H9 (cell line): ENCODE measurements around the gene PLEKHA4. TPM values are rescaled to one million over a fixed set of nuclear protein-coding genes. Genes with fewer than 3 reads are reported as not detected.

Source experiments
- DNase-seq: peaks from one replicate; pipeline ENCODE4 v3.0.0-alpha.2; 2017
- H2AFZ ChIP-seq: one replicate; pipeline ENCODE4 v1.6.1; 2013; ENCODE audit warnings: mild to moderate bottlenecking, low read length, control low read depth, moderate library complexity
- H2AK5ac ChIP-seq: 2 replicates; pipeline ENCODE4 v1.6.1; 2013; ENCODE audit warnings: low read length, control low read depth, mixed read lengths; ENCODE audit not compliant: insufficient read length
- H2BK120ac ChIP-seq: one replicate; pipeline ENCODE4 v1.6.1; 2013; ENCODE audit warnings: low read depth, mild to moderate bottlenecking, low read length, control low read depth, inconsistent platforms; ENCODE audit not compliant: poor library complexity, severe bottlenecking
- H2BK12ac ChIP-seq: 2 replicates; pipeline ENCODE4 v1.6.1; 2013; ENCODE audit warnings: low read length, control low read depth, mixed read lengths, low read depth; ENCODE audit not compliant: insufficient read length
- H2BK15ac ChIP-seq: 2 replicates; pipeline ENCODE4 v1.6.1; 2013; ENCODE audit warnings: low read depth, low read length, control low read depth
- H2BK20ac ChIP-seq: one replicate; pipeline ENCODE4 v1.6.1; 2013; ENCODE audit warnings: low read depth, mild to moderate bottlenecking, low read length, control low read depth, inconsistent platforms; ENCODE audit not compliant: poor library complexity, severe bottlenecking
- H2BK5ac ChIP-seq: 2 replicates; pipeline ENCODE4 v1.6.1; 2013; ENCODE audit warnings: low read length, control low read depth, mixed read lengths; ENCODE audit not compliant: insufficient read length
- H3K14ac ChIP-seq: 2 replicates; pipeline ENCODE4 v1.6.1; 2013; ENCODE audit warnings: low read length, control low read depth; ENCODE audit not compliant: insufficient read depth
- H3K18ac ChIP-seq: 2 replicates; pipeline ENCODE4 v1.6.1; 2013; ENCODE audit warnings: low read depth, mild to moderate bottlenecking, mixed read lengths, low read length, control low read depth; ENCODE audit not compliant: insufficient read length
- H3K23ac ChIP-seq: 2 replicates; pipeline ENCODE4 v1.6.1; 2013; ENCODE audit warnings: low read length, control low read depth, mixed read lengths, low read depth; ENCODE audit not compliant: insufficient read length
- H3K23me2 ChIP-seq: 2 replicates; pipeline ENCODE4 v1.6.1; 2013; ENCODE audit warnings: low read depth, mild to moderate bottlenecking, mixed read lengths, low read length, control low read depth; ENCODE audit not compliant: insufficient read length, poor library complexity, severe bottlenecking
- H3K27ac ChIP-seq: 2 replicates; pipeline ENCODE4 v1.5.1; 2013; ENCODE audit warnings: low read length, control low read depth, mixed read lengths, low read depth; ENCODE audit not compliant: insufficient read length
- H3K27me3 ChIP-seq: 2 replicates; pipeline ENCODE4 v1.6.1; 2013; ENCODE audit warnings: low read length, control low read depth, inconsistent platforms; ENCODE audit not compliant: insufficient read depth
- H3K4ac ChIP-seq: 2 replicates; pipeline ENCODE4 v1.6.1; 2013; ENCODE audit warnings: low read depth, mild to moderate bottlenecking, control low read depth, inconsistent platforms, low read length, moderate library complexity
- H3K4me1 ChIP-seq: 2 replicates; pipeline ENCODE4 v1.6.1; 2013; ENCODE audit warnings: low read length, control low read depth, inconsistent platforms; ENCODE audit not compliant: insufficient read depth
- H3K4me2 ChIP-seq: 2 replicates; pipeline ENCODE4 v1.6.1; 2013; ENCODE audit warnings: low read length, control low read depth, mixed read lengths; ENCODE audit not compliant: insufficient read length, insufficient read depth
- H3K56ac ChIP-seq: 2 replicates; pipeline ENCODE4 v1.6.1; 2013; ENCODE audit warnings: low read depth, mild to moderate bottlenecking, mixed read lengths, low read length, control low read depth; ENCODE audit not compliant: insufficient read length
- H3K79me1 ChIP-seq: 2 replicates; pipeline ENCODE4 v1.6.1; 2013; ENCODE audit warnings: low read depth, mild to moderate bottlenecking, moderate library complexity, low read length, control low read depth, inconsistent platforms; ENCODE audit not compliant: insufficient read depth, poor library complexity, severe bottlenecking
- H3K79me2 ChIP-seq: 2 replicates; pipeline ENCODE4 v1.6.1; 2013; ENCODE audit warnings: low read length, control low read depth, inconsistent platforms; ENCODE audit not compliant: insufficient read depth
- H3K9ac ChIP-seq: 2 replicates; pipeline ENCODE4 v1.6.1; 2013; ENCODE audit warnings: low read length, control low read depth, mixed read lengths; ENCODE audit not compliant: insufficient read length; ENCODE audit errors: extremely low read depth
- H3K9me3 ChIP-seq: one replicate; pipeline ENCODE4 v1.6.1; 2013; ENCODE audit warnings: low read depth, low read length, inconsistent platforms; ENCODE audit not compliant: control insufficient read depth
- H3T11ph ChIP-seq: one replicate; pipeline ENCODE4 v1.6.1; 2013; ENCODE audit warnings: mild to moderate bottlenecking, low read length, control low read depth, inconsistent platforms
- H4K20me1 ChIP-seq: one replicate; pipeline ENCODE4 v1.6.1; 2013; ENCODE audit not compliant: control insufficient read depth, insufficient read length, insufficient read depth
- H4K5ac ChIP-seq: 2 replicates; pipeline ENCODE4 v1.6.1; 2013; ENCODE audit warnings: low read depth, mild to moderate bottlenecking, mixed read lengths, low read length, control low read depth; ENCODE audit not compliant: insufficient read length
- H4K8ac ChIP-seq: replicated peaks from 2 replicates; pipeline ENCODE4 v1.6.1; 2013; ENCODE audit warnings: low read length, control low read depth, mixed read lengths, low read depth; ENCODE audit not compliant: insufficient read length
- H4K91ac ChIP-seq: 2 replicates; pipeline ENCODE4 v1.6.1; 2013; ENCODE audit warnings: low read depth, mild to moderate bottlenecking, moderate library complexity, mixed read lengths, low read length, control low read depth; ENCODE audit not compliant: insufficient read length
- H3K27ac Mint-ChIP-seq, 3 experiments: 2 replicates in 2 of 3; 3 replicates in 1 of 3; pipeline ENCODE4 v1.8.0; 2020 to 2021; ENCODE audit warnings: mixed read lengths in 3 of 3, mild to moderate bottlenecking in 1 of 3, moderate library complexity in 1 of 3
- H3K27me3 Mint-ChIP-seq: 2 replicates; pipeline ENCODE4 v1.8.0; 2021; ENCODE audit warnings: low read depth, mild to moderate bottlenecking, moderate library complexity, mixed read lengths
- H3K36me3 Mint-ChIP-seq, 3 experiments: 2 replicates in 2 of 3; 3 replicates in 1 of 3; pipeline ENCODE4 v1.8.0; 2020 to 2021; ENCODE audit warnings: low read depth in 3 of 3, mixed read lengths in 3 of 3; ENCODE audit not compliant: insufficient read depth in 1 of 3
- H3K4me1 Mint-ChIP-seq, 2 experiments: 2 replicates each; pipeline ENCODE4 v1.8.0; 2020; ENCODE audit warnings: mixed read lengths in 2 of 2
- H3K4me3 Mint-ChIP-seq, 2 experiments: 2 replicates in 1 of 2; 3 replicates in 1 of 2; pipeline ENCODE4 v1.8.0; 2020 to 2021; ENCODE audit warnings: mild to moderate bottlenecking in 2 of 2, mixed read lengths in 2 of 2, moderate library complexity in 1 of 2
- H3K9me3 Mint-ChIP-seq, 2 experiments: 2 replicates in 1 of 2; 3 replicates in 1 of 2; pipeline ENCODE4 v1.8.0; 2020; ENCODE audit warnings: mild to moderate bottlenecking in 2 of 2, mixed read lengths in 2 of 2, moderate library complexity in 1 of 2
- WGBS: extraction: QIAGEN DNeasy Blood & Tissue Kit; methylation state at CpG from one replicate; pipeline ENCODE4 v1.1.7; 2013; ENCODE audit warnings: missing lambda C conversion rate, low lambda C conversion rate, mixed read lengths; ENCODE audit not compliant: insufficient read length; ENCODE audit errors: extremely low coverage; 5-methylcytosine and 5-hydroxymethylcytosine counted together
- total RNA-seq: library from RNA; stranded (reverse); gene quantifications from 2 replicates; pipeline ENCODE4 v1.2.1, GENCODE V29; 2021
- TF ChIP-seq, protein P1 (sequence below): fragments of 200-600 bp; sonication (generic); conservative IDR thresholded peaks from 3 replicates; pipeline ENCODE4 v1.8.0; 2021; ENCODE audit warnings: antibody characterized with exemption, mild to moderate bottlenecking

PLEKHA4 gene
- total RNA-seq, 1 experiment from 2014 or later = 15.3 TPM

DNA sequence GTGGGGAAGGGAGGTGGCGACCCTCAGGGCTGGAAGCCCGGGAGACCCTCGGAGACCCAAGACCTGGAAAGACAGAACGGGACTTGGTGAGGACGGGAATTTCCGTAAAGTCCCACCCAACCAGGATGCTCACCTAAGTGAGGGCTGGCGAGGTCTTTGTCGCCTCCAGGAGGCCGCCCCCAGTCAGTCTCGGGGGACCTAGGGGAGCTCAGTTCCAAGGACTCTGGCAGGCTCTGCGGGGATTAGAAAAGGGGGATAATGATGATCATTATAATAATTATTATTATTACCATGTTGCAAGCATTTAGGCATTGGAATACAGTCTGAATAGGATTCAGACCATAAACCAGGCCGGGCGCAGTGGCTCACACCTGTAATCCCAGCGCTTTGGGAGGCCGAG lies 23.0 kb downstream of the PLEKHA4 start:
- no peak overlapping the region for H3K27ac Mint-ChIP-seq
- Histone ChIP-seq H3K18ac (no peak overlapping the region), H2AFZ (no peak overlapping the region), H4K91ac (no peak overlapping the region), H2AK5ac (no peak overlapping the region), H2BK12ac (no peak overlapping the region), H4K5ac (no peak overlapping the region), H3K4ac (no peak overlapping the region), H2BK5ac (no peak overlapping the region), H3K79me2 (no peaks in the 10 kb centered on the region), H3K23ac (no peak overlapping the region), H3K14ac (no peak overlapping the region), H3K9me3 (no peaks in the 10 kb centered on the region), H3K4me1 (no peaks in the 10 kb centered on the region), H3K23me2 (no peaks in the 10 kb centered on the region), H2BK15ac (no peak overlapping the region), H3K56ac (no peak overlapping the region), H3K9ac (no peak overlapping the region), H3T11ph (no peak overlapping the region), H3K79me1 (no peaks in the 10 kb centered on the region), H4K20me1 (no peaks in the 10 kb centered on the region), H2BK20ac (no peak overlapping the region), H3K4me2 (no peak overlapping the region), H3K27me3 (no peaks in the 10 kb centered on the region), H2BK120ac (no peak overlapping the region), H3K27ac (no peak overlapping the region), H4K8ac (no peak overlapping the region)
- H3K27me3 Mint-ChIP-seq = no peaks in the 10 kb centered on the region
- DNase-seq = no peak
- TF ChIP-seq, protein P1, sequence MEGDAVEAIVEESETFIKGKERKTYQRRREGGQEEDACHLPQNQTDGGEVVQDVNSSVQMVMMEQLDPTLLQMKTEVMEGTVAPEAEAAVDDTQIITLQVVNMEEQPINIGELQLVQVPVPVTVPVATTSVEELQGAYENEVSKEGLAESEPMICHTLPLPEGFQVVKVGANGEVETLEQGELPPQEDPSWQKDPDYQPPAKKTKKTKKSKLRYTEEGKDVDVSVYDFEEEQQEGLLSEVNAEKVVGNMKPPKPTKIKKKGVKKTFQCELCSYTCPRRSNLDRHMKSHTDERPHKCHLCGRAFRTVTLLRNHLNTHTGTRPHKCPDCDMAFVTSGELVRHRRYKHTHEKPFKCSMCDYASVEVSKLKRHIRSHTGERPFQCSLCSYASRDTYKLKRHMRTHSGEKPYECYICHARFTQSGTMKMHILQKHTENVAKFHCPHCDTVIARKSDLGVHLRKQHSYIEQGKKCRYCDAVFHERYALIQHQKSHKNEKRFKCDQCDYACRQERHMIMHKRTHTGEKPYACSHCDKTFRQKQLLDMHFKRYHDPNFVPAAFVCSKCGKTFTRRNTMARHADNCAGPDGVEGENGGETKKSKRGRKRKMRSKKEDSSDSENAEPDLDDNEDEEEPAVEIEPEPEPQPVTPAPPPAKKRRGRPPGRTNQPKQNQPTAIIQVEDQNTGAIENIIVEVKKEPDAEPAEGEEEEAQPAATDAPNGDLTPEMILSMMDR = no peak
- H3K4me3 Mint-ChIP-seq = no peak overlapping the region
- peaks cover 4 to 8% of the 10 kb centered on the region in 2 experiments for H3K4me1 Mint-ChIP-seq
- H3K9me3 Mint-ChIP-seq = no peaks in the 10 kb centered on the region
- peaks cover 4 to 30% (median 23%) of the 10 kb centered on the region in 3 experiments for H3K36me3 Mint-ChIP-seq
- WGBS = no CpG with 5 or more reads among the region's 15 CpGs
